WTC11 (cell line): ENCODE data around the gene PLEKHH1. TPM values are rescaled to one million over a fixed set of nuclear protein-coding genes. Genes with fewer than 3 reads are reported as not detected.

Experiments
- ATAC-seq: fragments of 200-7000 bp; cut with Tn5 transposase; 2 replicates; pipeline ENCODE4 v1.10.0; 2021; ENCODE audit warnings: mild to moderate bottlenecking, moderate library complexity
- CTCF ChIA-PET: fragments of 300-600 bp; sonication (Branson Sonifier 250); formaldehyde crosslinking; loops from one replicate; lab custom pipeline; 2021; ENCODE audit warnings: antibody characterized with exemption; lab: Charles Lee
- POLR2A ChIA-PET: fragments of 350-600 bp; sonication (Branson Sonifier 250); formaldehyde crosslinking; loops from one replicate; lab custom pipeline; 2021; ENCODE audit warnings: antibody characterized with exemption; lab: Charles Lee
- DNase-seq: peaks from one replicate; pipeline ENCODE4 v3.0.0; 2021; ENCODE audit warnings: low spot score
- H3K27ac Mint-ChIP-seq: 2 replicates; pipeline ENCODE4 v1.8.0; 2021; ENCODE audit warnings: mixed read lengths
- H3K27me3 Mint-ChIP-seq: 2 replicates; pipeline ENCODE4 v1.8.0; 2021; ENCODE audit warnings: low read depth, mild to moderate bottlenecking, moderate library complexity, mixed read lengths
- H3K36me3 Mint-ChIP-seq: 2 replicates; pipeline ENCODE4 v1.8.0; 2021; ENCODE audit warnings: mixed read lengths
- H3K4me1 Mint-ChIP-seq: 2 replicates; pipeline ENCODE4 v1.8.0; 2022; ENCODE audit warnings: mixed read lengths
- H3K4me3 Mint-ChIP-seq: 2 replicates; pipeline ENCODE4 v1.8.0; 2021; ENCODE audit warnings: mild to moderate bottlenecking, moderate library complexity, mixed read lengths
- H3K9me3 Mint-ChIP-seq: 2 replicates; pipeline ENCODE4 v1.8.0; 2021; ENCODE audit warnings: mixed read lengths
- ARID4B ChIP-seq: sonication (generic); formaldehyde crosslinking; IDR thresholded peaks from 2 replicates; pipeline ENCODE4 v1.8.0; 2023; ENCODE audit warnings: missing genetic modification reagents, mild to moderate bottlenecking, borderline replicate concordance
- ATF1 ChIP-seq: sonication (generic); formaldehyde crosslinking; IDR thresholded peaks from 2 replicates; pipeline ENCODE4 v1.8.1; 2023; ENCODE audit warnings: mild to moderate bottlenecking, moderate library complexity, missing genetic modification reagents
- ATF3 ChIP-seq: sonication (generic); formaldehyde crosslinking; conservative IDR thresholded peaks from 2 replicates; pipeline ENCODE4 v1.8.1; 2022; ENCODE audit warnings: mild to moderate bottlenecking, missing genetic modification reagents
- CREB1 ChIP-seq: sonication (generic); formaldehyde crosslinking; IDR thresholded peaks from 2 replicates; pipeline ENCODE4 v1.8.0; 2023; ENCODE audit warnings: mild to moderate bottlenecking, missing genetic modification reagents
- CREM ChIP-seq: sonication (generic); formaldehyde crosslinking; IDR thresholded peaks from 2 replicates; pipeline ENCODE4 v1.8.1; 2022; ENCODE audit warnings: mild to moderate bottlenecking, missing genetic modification reagents, moderate library complexity
- ELF4 ChIP-seq: sonication (generic); formaldehyde crosslinking; IDR thresholded peaks from 2 replicates; pipeline ENCODE4 v1.8.1; 2022; ENCODE audit warnings: low read depth, mild to moderate bottlenecking, moderate library complexity, missing genetic modification reagents
- EMX1 ChIP-seq: fragments of 250-450 bp; sonication (Bioruptor Pico); IDR thresholded peaks from 2 replicates; pipeline ENCODE4 v1.8.0; 2021; ENCODE audit warnings: mild to moderate bottlenecking
- ETV6 ChIP-seq: sonication (generic); formaldehyde crosslinking; IDR thresholded peaks from 2 replicates; pipeline ENCODE4 v1.8.1; 2022; ENCODE audit warnings: mild to moderate bottlenecking, missing genetic modification reagents
- FOXP4 ChIP-seq: sonication (generic); formaldehyde crosslinking; IDR thresholded peaks from 2 replicates; pipeline ENCODE4 v1.8.0; 2022; ENCODE audit warnings: mild to moderate bottlenecking, missing genetic modification reagents
- HMGA2 ChIP-seq: fragments of 250-450 bp; sonication (Bioruptor Pico); IDR thresholded peaks from 2 replicates; pipeline ENCODE4 v1.4.0; 2021; ENCODE audit warnings: mild to moderate bottlenecking, moderate library complexity
- IRF2 ChIP-seq: sonication (generic); formaldehyde crosslinking; IDR thresholded peaks from 2 replicates; pipeline ENCODE4 v1.8.0; 2022; ENCODE audit warnings: low read depth, missing genetic modification reagents, borderline replicate concordance
- JUN ChIP-seq: sonication (generic); formaldehyde crosslinking; IDR thresholded peaks from 2 replicates; pipeline ENCODE4 v1.8.0; 2023; ENCODE audit warnings: mild to moderate bottlenecking, missing genetic modification reagents
- MAX ChIP-seq: sonication (generic); formaldehyde crosslinking; IDR thresholded peaks from 2 replicates; pipeline ENCODE4 v1.8.0; 2022; ENCODE audit warnings: mild to moderate bottlenecking, missing genetic modification reagents
- MYBL2 ChIP-seq: sonication (generic); formaldehyde crosslinking; IDR thresholded peaks from 2 replicates; pipeline ENCODE4 v1.8.1; 2023; ENCODE audit warnings: mild to moderate bottlenecking, moderate library complexity, missing genetic modification reagents
- NFATC4 ChIP-seq: fragments of 250-450 bp; sonication (Bioruptor Pico); IDR thresholded peaks from 2 replicates; pipeline ENCODE4 v1.9.0; 2021; ENCODE audit warnings: mild to moderate bottlenecking
- PREB ChIP-seq: sonication (generic); formaldehyde crosslinking; IDR thresholded peaks from 2 replicates; pipeline ENCODE4 v1.8.1; 2022; ENCODE audit warnings: mild to moderate bottlenecking, missing genetic modification reagents, moderate library complexity, borderline replicate concordance
- SP1 ChIP-seq: sonication (generic); formaldehyde crosslinking; conservative IDR thresholded peaks from 2 replicates; pipeline ENCODE4 v1.8.1; 2022; ENCODE audit warnings: missing genetic modification reagents
- TEAD4 ChIP-seq: sonication (generic); formaldehyde crosslinking; IDR thresholded peaks from 2 replicates; pipeline ENCODE4 v1.8.0; 2022; ENCODE audit warnings: mild to moderate bottlenecking, missing genetic modification reagents
- ZBTB21 ChIP-seq: sonication (generic); formaldehyde crosslinking; IDR thresholded peaks from 2 replicates; pipeline ENCODE4 v1.8.1; 2023; ENCODE audit warnings: mild to moderate bottlenecking, missing genetic modification reagents, borderline replicate concordance
- ZBTB43 ChIP-seq: sonication (generic); formaldehyde crosslinking; IDR thresholded peaks from 2 replicates; pipeline ENCODE4 v1.8.1; 2023; ENCODE audit warnings: mild to moderate bottlenecking, missing genetic modification reagents
- ZMAT4 ChIP-seq: fragments of 250-450 bp; sonication (Bioruptor Pico); IDR thresholded peaks from 2 replicates; pipeline ENCODE4 v1.9.0; 2021; ENCODE audit warnings: mild to moderate bottlenecking
- ZNF416 ChIP-seq: fragments of 250-450 bp; sonication (Bioruptor Pico); IDR thresholded peaks from 2 replicates; pipeline ENCODE4 v1.9.0; 2021; ENCODE audit warnings: mild to moderate bottlenecking, inconsistent platforms
- ZNF512 ChIP-seq: sonication (generic); formaldehyde crosslinking; IDR thresholded peaks from 2 replicates; pipeline ENCODE4 v1.8.1; 2022; ENCODE audit warnings: missing genetic modification reagents, borderline replicate concordance
- ZNF671 ChIP-seq: fragments of 250-450 bp; sonication (Bioruptor Pico); IDR thresholded peaks from 2 replicates; pipeline ENCODE4 v1.8.0; 2021; ENCODE audit warnings: mild to moderate bottlenecking
- total RNA-seq: library from RNA; stranded (reverse); gene quantifications from 3 replicates; pipeline ENCODE4 v1.2.3, GENCODE V29; 2021

The PLEKHH1 gene
- total RNA-seq, 1 experiment from 2014 or later: 48.3 TPM

GRCh38 chr14:67532998-67533753 is at the start of gene PLEKHH1 (continued):
- TF ChIP-seq MAX: 0 out of 2 replicates have a peak, but pooled peaks have one; percentile 12
- no peak; the same call in 1 of the 2 replicates for TF ChIP-seq MYBL2 (CRISPR knock-in tag)
- no peak; the same call in 1 of the 2 replicates for TF ChIP-seq CREM (CRISPR knock-in tag)
- no peak for TF ChIP-seq EMX1 (CRISPR knock-in tag)
- 0 out of 2 replicates have a peak, but pooled peaks have one; percentile 49 for TF ChIP-seq ZBTB43
- TF ChIP-seq ZNF416 (CRISPR knock-in tag): no peak
- TF ChIP-seq CREB1 (CRISPR knock-in tag): peak; percentile 50; the same call in 1 of the 2 replicates
- TF ChIP-seq HMGA2 (CRISPR knock-in tag): no peak
- no peak for TF ChIP-seq ARID4B (CRISPR knock-in tag)
- TF ChIP-seq IRF2 (CRISPR knock-in tag): no peak
- 0 out of 2 replicates have a peak, but pooled peaks have one; percentile 17 for TF ChIP-seq ELF4 (CRISPR knock-in tag)
- peak; percentile 40; the same call in 1 of the 2 replicates for TF ChIP-seq SP1 (CRISPR knock-in tag)
- TF ChIP-seq FOXP4 (CRISPR knock-in tag): peak; percentile 52; the same call in 1 of the 2 replicates
- TF ChIP-seq ZBTB21: no peak
- TF ChIP-seq PREB: no peak

GRCh38 chr14:67483579-67484285 is 49.4 kb upstream of the PLEKHH1 start:
- H3K4me3 Mint-ChIP-seq: no peak overlapping the region
- H3K27ac Mint-ChIP-seq: no peak overlapping the region
- 0 out of 2 replicates have a peak, but pooled peaks cover 3% of the 10 kb centered on the region for H3K36me3 Mint-ChIP-seq
- DNase-seq (no peak), ATAC-seq (no peak)
- no peaks in the 10 kb centered on the region for H3K9me3 Mint-ChIP-seq
- ChIA-PET CTCF (no interaction called here), POLR2A (no interaction called here)
- H3K27me3 Mint-ChIP-seq: no peaks in the 10 kb centered on the region
- no peaks in the 10 kb centered on the region; the same call in 1 of the 2 replicates for H3K4me1 Mint-ChIP-seq
- TF ChIP-seq ATF1 (no peak), JUN (CRISPR knock-in tag) (no peak), ZNF512 (no peak), NFATC4 (CRISPR knock-in tag) (no peak), ETV6 (CRISPR knock-in tag) (no peak), ATF3 (CRISPR knock-in tag) (no peak), ZNF671 (CRISPR knock-in tag) (no peak), TEAD4 (no peak), ZMAT4 (no peak)
